SK-N-SH (cell line): ENCODE results near the gene ZKSCAN3. TPM values are rescaled to one million over a fixed set of nuclear protein-coding genes. Genes with fewer than 3 reads are reported as not detected.

Source experiments
- CTCF ChIA-PET: fragments of 300-600, 350-600 bp; formaldehyde crosslinking; extraction: SDS; loops from one replicate; lab custom pipeline; 2021; lab: Yijun Ruan, JAX
- POLR2A ChIA-PET: fragments of 350-600 bp; sonication (Branson Sonifier 250); formaldehyde crosslinking; extraction: SDS; loops from one replicate; lab custom pipeline; 2020; ENCODE audit warnings: antibody characterized with exemption, inconsistent platforms; lab: Yijun Ruan, JAX
- DNase-seq: peaks from one replicate; pipeline ENCODE4 v3.0.0; 2012
- H2AFZ ChIP-seq: fragments of 200-600 bp; sonication (generic); 2 replicates; pipeline ENCODE4 v1.8.1; 2016; ENCODE audit warnings: antibody characterized with exemption, mild to moderate bottlenecking, low read depth
- H3F3A ChIP-seq: fragments of 200-600 bp; sonication (generic); replicated peaks from 2 replicates; pipeline ENCODE3; 2016; ENCODE audit warnings: antibody characterized with exemption, mild to moderate bottlenecking; ENCODE audit not compliant: insufficient read depth
- H3K27ac ChIP-seq, 2 experiments: fragments of 200-500 bp in 1 of 2; fragments of 200-600 bp in 1 of 2; sonication (Bioruptor generic) in 1 of 2; sonication (generic), shearing (Covaris generic) in 1 of 2; 2 replicates each; pipeline versions ENCODE4 v1.5.1 to v1.6.1; 2014 to 2016; ENCODE audit warnings: low read depth in 2 of 2, inconsistent platforms in 1 of 2, low read length in 1 of 2, mild to moderate bottlenecking in 1 of 2, mixed read lengths in 1 of 2
- H3K27me3 ChIP-seq: fragments of 200-600 bp; sonication (generic), shearing (Covaris generic); 2 replicates; pipeline ENCODE4 v1.6.1; 2016; ENCODE audit warnings: mixed run types; ENCODE audit not compliant: insufficient read depth
- H3K36me3 ChIP-seq, 2 experiments: fragments of 200-500 bp in 1 of 2; fragments of 200-600 bp in 1 of 2; sonication (Bioruptor generic) in 1 of 2; sonication (generic) in 1 of 2; replicated peaks in 1 of 2; 2 replicates each; pipeline versions ENCODE3 to v1.5.1; 2014 to 2016; ENCODE audit warnings: low read length in 1 of 2, mild to moderate bottlenecking in 1 of 2; ENCODE audit not compliant: insufficient read depth in 2 of 2, control insufficient read depth in 1 of 2
- H3K4me1 ChIP-seq, 2 experiments: fragments of 200-500 bp in 1 of 2; fragments of 200-600 bp in 1 of 2; sonication (Bioruptor generic) in 1 of 2; sonication (generic), shearing (Covaris generic) in 1 of 2; 2 replicates each; pipeline versions ENCODE4 v1.5.1 to v1.6.1; 2014 to 2016; ENCODE audit warnings: low read depth in 1 of 2, low read length in 1 of 2, mixed run types in 1 of 2; ENCODE audit not compliant: insufficient read depth in 2 of 2, control insufficient read depth in 1 of 2
- H3K4me2 ChIP-seq: fragments of 200-600 bp; sonication (generic), shearing (Covaris generic); 2 replicates; pipeline ENCODE4 v1.6.1; 2017; ENCODE audit warnings: mixed run types
- H3K4me3 ChIP-seq, 2 experiments: fragments of 200-500 bp in 1 of 2; fragments of 200-600 bp in 1 of 2; sonication (Bioruptor generic) in 1 of 2; sonication (generic), shearing (Covaris generic) in 1 of 2; 2 replicates each; pipeline versions ENCODE4 v1.5.1 to v1.8.1; 2014 to 2016; ENCODE audit warnings: low read depth in 2 of 2, inconsistent platforms in 1 of 2, low read length in 1 of 2, mild to moderate bottlenecking in 1 of 2, mixed read lengths in 1 of 2, moderate library complexity in 1 of 2
- H3K79me2 ChIP-seq: fragments of 200-600 bp; sonication (generic); 2 replicates; pipeline ENCODE4 v1.8.1; 2017; ENCODE audit warnings: mild to moderate bottlenecking; ENCODE audit not compliant: insufficient read depth
- H3K9ac ChIP-seq: fragments of 200-600 bp; sonication (generic); 2 replicates; pipeline ENCODE4 v1.6.1; 2017; ENCODE audit warnings: mixed run types
- H3K9me2 ChIP-seq: fragments of 200-600 bp; sonication (generic); 2 replicates; pipeline ENCODE4 v1.6.1; 2017; ENCODE audit warnings: mixed run types
- H3K9me3 ChIP-seq: fragments of 200-600 bp; sonication (generic); 2 replicates; pipeline ENCODE4 v1.6.1; 2017; ENCODE audit warnings: mixed run types, mild to moderate bottlenecking, moderate library complexity
- H4K20me1 ChIP-seq: fragments of 200-600 bp; sonication (generic); 2 replicates; pipeline ENCODE4 v1.6.1; 2017; ENCODE audit warnings: mild to moderate bottlenecking, mixed run types; ENCODE audit not compliant: insufficient read depth
- CTCF ChIP-seq: fragments of 200-600 bp; sonication (generic); IDR thresholded peaks from 2 replicates; pipeline ENCODE4 v1.6.1; 2017; ENCODE audit warnings: antibody characterized with exemption, mild to moderate bottlenecking, moderate library complexity
- FOSL2 ChIP-seq: IDR thresholded peaks from 2 replicates; pipeline ENCODE4 v1.4.0; 2012; ENCODE audit warnings: low read depth, mild to moderate bottlenecking, moderate library complexity, borderline replicate concordance
- FOXJ3 ChIP-seq: sonication (generic); formaldehyde crosslinking; IDR thresholded peaks from 2 replicates; pipeline ENCODE4 v1.5.1; 2020; ENCODE audit warnings: mild to moderate bottlenecking, missing genetic modification reagents
- GABPA ChIP-seq: IDR thresholded peaks from 2 replicates; pipeline ENCODE4 v1.4.0; 2012; ENCODE audit warnings: low read depth, mild to moderate bottlenecking
- JUND ChIP-seq: IDR thresholded peaks from 2 replicates; pipeline ENCODE4 v1.4.0; 2012
- MEF2A ChIP-seq: IDR thresholded peaks from 2 replicates; pipeline ENCODE4 v1.4.0; 2012; ENCODE audit warnings: low read depth, borderline replicate concordance
- NFIC ChIP-seq: IDR thresholded peaks from 2 replicates; pipeline ENCODE4 v1.4.0; 2012; ENCODE audit warnings: borderline replicate concordance
- NRF1 ChIP-seq: IDR thresholded peaks from 2 replicates; pipeline ENCODE4 v1.6.1; 2012; ENCODE audit warnings: low read depth, mild to moderate bottlenecking, low read length
- POLR2AphosphoS5 ChIP-seq: IDR thresholded peaks from 2 replicates; pipeline ENCODE4 v1.6.1; 2012; ENCODE audit warnings: low read depth, low read length
- RAD21 ChIP-seq: IDR thresholded peaks from 2 replicates; pipeline ENCODE4 v1.6.1; 2012; ENCODE audit warnings: mild to moderate bottlenecking, low read length
- SIN3A ChIP-seq: IDR thresholded peaks from 2 replicates; pipeline ENCODE4 v1.6.1; 2012; ENCODE audit warnings: low read depth, mild to moderate bottlenecking, low read length, moderate library complexity, borderline replicate concordance
- SMC3 ChIP-seq: IDR thresholded peaks from 2 replicates; pipeline ENCODE4 v1.6.1; 2012; ENCODE audit warnings: low read depth, low read length, improper control_type of control experiment
- ZBTB33 ChIP-seq: IDR thresholded peaks from 2 replicates; pipeline ENCODE4 v1.4.0; 2012; ENCODE audit warnings: low read depth, borderline replicate concordance
- WGBS: methylation state at CpG from one replicate; pipeline ENCODE4 v1.1.6; 2017; ENCODE audit warnings: low lambda C conversion rate; 5-methylcytosine and 5-hydroxymethylcytosine counted together
- polyA plus RNA-seq, 3 experiments: library from polyadenylated mRNA; depleted of rRNA; stranded (reverse); fragments of >200 nt; gene quantifications; 2 replicates each; pipeline ENCODE4 v1.2.3, GENCODE V29; 2012
- TF ChIP-seq, protein P1 (sequence below): IDR thresholded peaks from 2 replicates; pipeline ENCODE4 v1.6.1; 2012; ENCODE audit warnings: mild to moderate bottlenecking, low read depth, low read length, moderate library complexity
- TF ChIP-seq, protein P2 (sequence below): IDR thresholded peaks from 2 replicates; pipeline ENCODE4 v1.4.0; 2012; ENCODE audit warnings: low read depth, borderline replicate concordance
- TF ChIP-seq, protein P3 (sequence below): fragments of 150-350 bp; IDR thresholded peaks from 2 replicates; pipeline ENCODE4 v1.6.1; 2016; ENCODE audit warnings: mild to moderate bottlenecking, low read depth, low read length

The ZKSCAN3 gene
- polyA plus RNA-seq, 1 of the 3 experiments (the other 2 are of a cell fraction) = 2.6 TPM

- TF ChIP-seq NRF1 (no peak), FOXJ3 (no peak), MEF2A (no peak), RAD21 (no peak), SIN3A (no peak), ZBTB33 (no peak), SMC3 (no peak), FOSL2 (no peak), JUND (no peak), NFIC (no peak), CTCF (no peak), POLR2AphosphoS5 (no peak), GABPA (no peak)
- TF ChIP-seq, protein P1, sequence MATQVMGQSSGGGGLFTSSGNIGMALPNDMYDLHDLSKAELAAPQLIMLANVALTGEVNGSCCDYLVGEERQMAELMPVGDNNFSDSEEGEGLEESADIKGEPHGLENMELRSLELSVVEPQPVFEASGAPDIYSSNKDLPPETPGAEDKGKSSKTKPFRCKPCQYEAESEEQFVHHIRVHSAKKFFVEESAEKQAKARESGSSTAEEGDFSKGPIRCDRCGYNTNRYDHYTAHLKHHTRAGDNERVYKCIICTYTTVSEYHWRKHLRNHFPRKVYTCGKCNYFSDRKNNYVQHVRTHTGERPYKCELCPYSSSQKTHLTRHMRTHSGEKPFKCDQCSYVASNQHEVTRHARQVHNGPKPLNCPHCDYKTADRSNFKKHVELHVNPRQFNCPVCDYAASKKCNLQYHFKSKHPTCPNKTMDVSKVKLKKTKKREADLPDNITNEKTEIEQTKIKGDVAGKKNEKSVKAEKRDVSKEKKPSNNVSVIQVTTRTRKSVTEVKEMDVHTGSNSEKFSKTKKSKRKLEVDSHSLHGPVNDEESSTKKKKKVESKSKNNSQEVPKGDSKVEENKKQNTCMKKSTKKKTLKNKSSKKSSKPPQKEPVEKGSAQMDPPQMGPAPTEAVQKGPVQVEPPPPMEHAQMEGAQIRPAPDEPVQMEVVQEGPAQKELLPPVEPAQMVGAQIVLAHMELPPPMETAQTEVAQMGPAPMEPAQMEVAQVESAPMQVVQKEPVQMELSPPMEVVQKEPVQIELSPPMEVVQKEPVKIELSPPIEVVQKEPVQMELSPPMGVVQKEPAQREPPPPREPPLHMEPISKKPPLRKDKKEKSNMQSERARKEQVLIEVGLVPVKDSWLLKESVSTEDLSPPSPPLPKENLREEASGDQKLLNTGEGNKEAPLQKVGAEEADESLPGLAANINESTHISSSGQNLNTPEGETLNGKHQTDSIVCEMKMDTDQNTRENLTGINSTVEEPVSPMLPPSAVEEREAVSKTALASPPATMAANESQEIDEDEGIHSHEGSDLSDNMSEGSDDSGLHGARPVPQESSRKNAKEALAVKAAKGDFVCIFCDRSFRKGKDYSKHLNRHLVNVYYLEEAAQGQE = no peak
- TF ChIP-seq, protein P2, sequence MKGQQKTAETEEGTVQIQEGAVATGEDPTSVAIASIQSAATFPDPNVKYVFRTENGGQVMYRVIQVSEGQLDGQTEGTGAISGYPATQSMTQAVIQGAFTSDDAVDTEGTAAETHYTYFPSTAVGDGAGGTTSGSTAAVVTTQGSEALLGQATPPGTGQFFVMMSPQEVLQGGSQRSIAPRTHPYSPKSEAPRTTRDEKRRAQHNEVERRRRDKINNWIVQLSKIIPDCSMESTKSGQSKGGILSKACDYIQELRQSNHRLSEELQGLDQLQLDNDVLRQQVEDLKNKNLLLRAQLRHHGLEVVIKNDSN = no peak
- TF ChIP-seq, protein P3, sequence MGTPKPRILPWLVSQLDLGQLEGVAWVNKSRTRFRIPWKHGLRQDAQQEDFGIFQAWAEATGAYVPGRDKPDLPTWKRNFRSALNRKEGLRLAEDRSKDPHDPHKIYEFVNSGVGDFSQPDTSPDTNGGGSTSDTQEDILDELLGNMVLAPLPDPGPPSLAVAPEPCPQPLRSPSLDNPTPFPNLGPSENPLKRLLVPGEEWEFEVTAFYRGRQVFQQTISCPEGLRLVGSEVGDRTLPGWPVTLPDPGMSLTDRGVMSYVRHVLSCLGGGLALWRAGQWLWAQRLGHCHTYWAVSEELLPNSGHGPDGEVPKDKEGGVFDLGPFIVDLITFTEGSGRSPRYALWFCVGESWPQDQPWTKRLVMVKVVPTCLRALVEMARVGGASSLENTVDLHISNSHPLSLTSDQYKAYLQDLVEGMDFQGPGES = no peak
- no peak for DNase-seq
- WGBS = 97% methylated on average over 2 of the region's 2 CpGs
- Histone ChIP-seq H3K27ac (no peak overlapping the region), H3K4me2 (no peak overlapping the region), H3K9me3 (0 out of 2 replicates have a peak, but pooled peaks cover 7% of the 10 kb centered on the region), H4K20me1 (no peaks in the 10 kb centered on the region), H3K36me3 (peaks cover 66 to 72% of the 10 kb centered on the region in 2 experiments), H3K4me3 (no peak overlapping the region; a peak in 1 of 4 replicates), H3K27me3 (no peaks in the 10 kb centered on the region), H3F3A (peaks cover 17% of the 10 kb centered on the region), H3K9ac (no peak overlapping the region), H3K79me2 (peaks cover 16% of the 10 kb centered on the region), H3K9me2 (no peaks in the 10 kb centered on the region), H3K4me1 (no peaks in the 10 kb centered on the region; a peak in 2 of 4 replicates), H2AFZ (no peak overlapping the region)
- POLR2A ChIA-PET = no interaction called here
- CTCF ChIA-PET = no interaction called here
These were observed 30.6 kb downstream of the ZKSCAN3 start for GRCh38 chr6:28380381-28380780.
